ENCODE data around the gene TPST1. TPM values are rescaled to one million over a fixed set of nuclear protein-coding genes. Genes with fewer than 3 reads are reported as not detected.
"Not testable (repeated sequence)": the region's sequence is repeated elsewhere in the genome, so short reads cannot be mapped to it uniquely, and the experiment has no call there.

TPST1 gene
- total RNA-seq, 4 donors from 2014 or later = 24.5 to 60.4 (median 28.2) TPM

DNA sequence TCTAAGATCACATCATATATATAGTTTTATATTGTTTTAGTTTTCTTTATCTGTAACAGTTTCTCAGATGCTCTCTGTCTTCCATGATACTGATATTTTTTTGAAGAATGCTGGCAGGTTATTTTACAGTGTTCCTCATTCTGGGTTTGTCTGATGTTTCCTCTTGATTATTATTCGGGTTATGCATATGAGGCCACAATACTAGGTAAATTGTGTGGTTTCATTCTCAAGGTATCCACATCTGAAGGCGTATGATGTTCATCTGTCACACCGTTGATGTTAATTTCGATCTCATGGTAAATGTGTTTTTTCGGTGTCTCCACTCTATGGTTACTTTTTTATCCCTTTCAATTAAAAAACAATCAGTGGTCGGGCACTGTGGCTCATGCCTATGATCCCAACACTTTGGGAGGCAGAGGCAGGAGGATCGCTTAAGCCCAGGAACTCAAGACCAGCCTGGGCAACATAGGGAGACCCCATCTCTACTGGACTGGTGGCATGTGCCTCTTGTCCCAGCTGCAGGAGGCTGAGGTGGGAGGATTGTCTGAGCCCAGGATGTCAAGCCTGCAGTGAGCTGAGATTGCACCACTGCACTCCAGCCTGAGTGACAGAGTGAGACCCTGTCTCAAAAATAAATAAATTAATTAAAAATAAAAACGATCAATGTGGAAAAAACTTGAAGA, 108.9 kb downstream of the TPST1 start:
- intact Hi-C loops (cut with DNase I) = no loop called here
- no peaks in the 10 kb centered on the region for H3K9me3 ChIP-seq
- H3K4me1 ChIP-seq = peaks cover 0 to 17% of the 10 kb centered on the region in 2 donors
- no peak overlapping the region for H3K4me3 ChIP-seq (replicated peaks in 1 of 3)
- H3K36me3 ChIP-seq = no peaks in the 10 kb centered on the region
- no peak for DNase-seq
- WGBS, 2 donors = 94% methylated on average over 8 of the region's 8 CpGs
- no peak for TF ChIP-seq POLR2A (IDR thresholded peaks at IDR 0.05)
- no peak for TF ChIP-seq CTCF (IDR thresholded peaks at IDR 0.05)
- H3K27ac ChIP-seq = no peak overlapping the region
- no peaks in the 10 kb centered on the region for H3K27me3 ChIP-seq

- Histone ChIP-seq H3K27ac (no peak overlapping the region), H3K4me1 (peaks cover 0 to 12% of the 10 kb centered on the region in 2 donors), H3K9me3 (no peaks in the 10 kb centered on the region), H3K27me3 (no peaks in the 10 kb centered on the region), H3K36me3 (no peaks in the 10 kb centered on the region), H3K4me3 (replicated peaks in 1 of 3) (no peak overlapping the region)
- DNase-seq = no peak
- intact Hi-C loops (cut with DNase I) = no loop called here
- 83% methylated on average over 4 of the region's 4 CpGs for WGBS, 2 donors
- TF ChIP-seq POLR2A (IDR thresholded peaks at IDR 0.05) = no peak
- TF ChIP-seq CTCF (IDR thresholded peaks at IDR 0.05) = no peak
Observed at GRCh38 chr7:66315192-66315591, 110.1 kb downstream of the TPST1 start.

DNA sequence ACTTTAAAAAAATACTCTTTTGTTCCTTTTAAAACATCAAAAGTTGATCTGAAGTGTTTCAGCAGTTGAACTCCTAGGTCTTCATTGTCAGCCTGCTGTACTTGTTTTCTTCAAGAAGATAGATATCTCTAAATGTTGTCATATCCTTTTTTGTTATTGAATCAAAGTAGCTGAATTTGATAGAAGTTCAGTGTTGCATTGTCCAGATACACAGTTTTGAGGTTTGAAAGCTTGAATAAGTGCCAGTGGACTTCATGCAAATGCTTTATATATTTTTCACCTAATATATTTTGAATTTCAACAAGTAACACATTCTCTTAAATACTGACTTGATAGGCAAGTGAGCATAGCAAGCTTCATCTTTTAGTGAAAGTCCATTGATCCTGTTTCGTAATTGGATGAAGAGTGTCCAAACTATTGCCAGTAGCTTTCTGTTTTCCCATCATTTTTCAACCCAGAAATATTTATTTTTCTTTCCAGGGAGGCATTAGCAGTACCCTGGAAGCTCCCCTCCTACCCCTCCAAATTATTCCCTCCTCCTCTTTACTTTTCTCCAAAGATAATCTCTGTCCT, 114.4 kb downstream of the TPST1 start:
- TF ChIP-seq CTCF (IDR thresholded peaks at IDR 0.05) = no peak
- TF ChIP-seq POLR2A (IDR thresholded peaks at IDR 0.05) = no peak
- intact Hi-C loops (cut with DNase I) = no loop called here
- 98% methylated on average over 1 of the region's 1 CpG for WGBS, 2 donors
- DNase-seq = no peak
- no peaks in the 10 kb centered on the region for H3K27me3 ChIP-seq
- no peak overlapping the region for H3K27ac ChIP-seq
- H3K4me3 ChIP-seq (replicated peaks in 1 of 3) = no peak overlapping the region
- H3K9me3 ChIP-seq = no peaks in the 10 kb centered on the region
- no peaks in the 10 kb centered on the region for H3K4me1 ChIP-seq
- no peaks in the 10 kb centered on the region for H3K36me3 ChIP-seq

DNA sequence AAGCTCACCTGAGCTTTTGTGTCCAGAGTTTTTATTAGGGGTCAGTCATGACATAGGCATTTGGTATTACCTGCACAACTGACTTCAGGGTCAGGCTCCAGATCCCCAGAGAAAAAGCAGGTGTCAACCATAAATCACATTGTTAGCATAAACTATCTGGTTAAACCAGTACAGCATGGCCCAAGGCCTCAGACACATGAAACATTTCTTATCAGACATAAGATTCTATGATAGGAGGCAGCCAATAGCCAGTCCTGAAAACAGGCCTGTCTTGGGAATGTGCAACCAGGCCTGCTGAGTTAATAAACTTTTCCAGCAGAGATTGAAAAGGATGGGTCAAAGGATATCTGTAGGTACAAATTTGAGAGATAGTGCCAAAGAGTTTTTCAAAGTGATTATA, 116.1 kb downstream of the TPST1 start:
- Histone ChIP-seq H3K36me3 (no peaks in the 10 kb centered on the region), H3K4me1 (no peaks in the 10 kb centered on the region), H3K4me3 (replicated peaks in 1 of 3) (no peak overlapping the region), H3K9me3 (no peaks in the 10 kb centered on the region), H3K27me3 (no peaks in the 10 kb centered on the region), H3K27ac (no peak overlapping the region)
- TF ChIP-seq POLR2A (IDR thresholded peaks at IDR 0.05) = no peak
- TF ChIP-seq CTCF (IDR thresholded peaks at IDR 0.05) = no peak
- DNase-seq = no peak
- intact Hi-C loops (cut with DNase I) = no loop called here

- TF ChIP-seq CTCF (IDR thresholded peaks at IDR 0.05) (no peak), POLR2A (IDR thresholded peaks at IDR 0.05) (no peak)
- no peaks in the 10 kb centered on the region for H3K27me3 ChIP-seq
- intact Hi-C loops (cut with DNase I) = no loop called here
- H3K27ac ChIP-seq = no peak overlapping the region
- DNase-seq = no peak
- 90 to 92% methylated on average over 6 of the region's 6 CpGs for WGBS, 2 donors
- no peaks in the 10 kb centered on the region for H3K4me1 ChIP-seq
- no peaks in the 10 kb centered on the region for H3K36me3 ChIP-seq
- H3K4me3 ChIP-seq (replicated peaks in 1 of 3) = no peak overlapping the region
- H3K9me3 ChIP-seq = no peaks in the 10 kb centered on the region
Observed at GRCh38 chr7:66323114-66323796, 118.1 kb downstream of the TPST1 start.

DNA sequence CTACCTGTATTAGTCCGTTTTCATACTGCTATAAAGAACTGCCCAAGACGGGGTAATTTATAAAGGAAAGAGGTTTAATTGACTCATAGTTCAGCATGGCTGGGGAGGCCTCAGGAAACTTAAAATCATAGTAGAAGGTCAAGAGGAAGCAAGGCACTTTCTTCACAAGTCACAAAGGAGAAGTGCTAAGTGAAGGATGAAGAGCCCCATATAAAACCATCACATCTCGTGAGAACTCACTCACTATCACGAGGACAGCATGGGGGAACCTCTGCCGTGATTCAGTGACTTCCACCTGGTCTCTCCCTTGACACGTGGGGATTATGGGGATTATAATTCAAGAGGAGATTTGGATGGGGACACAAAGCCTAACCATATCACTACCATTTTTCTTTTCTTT, 119.9 kb downstream of the TPST1 start:
- DNase-seq; H3K27me3 ChIP-seq; H3K9me3 ChIP-seq; H3K27ac ChIP-seq; H3K36me3 ChIP-seq; intact Hi-C loops (cut with DNase I); H3K4me1 ChIP-seq; H3K4me3 ChIP-seq (replicated peaks in 1 of 3): not testable (repeated sequence)
- 77 to 85% methylated on average over 6 of the region's 6 CpGs for WGBS, 2 donors

All from thyroid gland (tissue), 4 donors.